ENCODE results near the gene PTPRG. TPM values are rescaled to one million over a fixed set of nuclear protein-coding genes. Genes with fewer than 3 reads are reported as not detected.

PTPRG gene
- total and polyA plus RNA-seq, 2 experiments from 2014 or later: 24.4 to 131 TPM

DNA sequence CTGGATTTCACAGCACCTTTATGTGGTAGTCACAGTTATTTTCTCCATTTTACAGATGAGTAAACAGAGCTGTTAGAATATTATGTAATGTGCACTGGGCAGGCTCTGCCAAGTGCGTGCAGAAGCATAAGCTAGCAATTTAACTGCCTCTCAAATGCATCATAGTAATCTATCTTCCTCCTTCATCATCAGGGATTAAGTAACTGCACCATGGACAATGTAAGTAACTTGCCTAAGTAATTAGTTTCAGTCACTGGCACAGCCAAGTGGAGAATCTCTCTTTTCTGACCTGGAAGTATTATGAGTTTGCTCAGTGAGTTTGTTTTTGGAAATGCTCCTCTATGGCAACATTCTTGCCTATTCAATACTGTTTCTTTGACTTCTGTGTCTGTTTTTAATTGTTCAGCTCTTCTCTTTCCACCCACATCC lies 260.5 kb downstream of the PTPRG start (continued):
- TF ChIP-seq, protein P1, sequence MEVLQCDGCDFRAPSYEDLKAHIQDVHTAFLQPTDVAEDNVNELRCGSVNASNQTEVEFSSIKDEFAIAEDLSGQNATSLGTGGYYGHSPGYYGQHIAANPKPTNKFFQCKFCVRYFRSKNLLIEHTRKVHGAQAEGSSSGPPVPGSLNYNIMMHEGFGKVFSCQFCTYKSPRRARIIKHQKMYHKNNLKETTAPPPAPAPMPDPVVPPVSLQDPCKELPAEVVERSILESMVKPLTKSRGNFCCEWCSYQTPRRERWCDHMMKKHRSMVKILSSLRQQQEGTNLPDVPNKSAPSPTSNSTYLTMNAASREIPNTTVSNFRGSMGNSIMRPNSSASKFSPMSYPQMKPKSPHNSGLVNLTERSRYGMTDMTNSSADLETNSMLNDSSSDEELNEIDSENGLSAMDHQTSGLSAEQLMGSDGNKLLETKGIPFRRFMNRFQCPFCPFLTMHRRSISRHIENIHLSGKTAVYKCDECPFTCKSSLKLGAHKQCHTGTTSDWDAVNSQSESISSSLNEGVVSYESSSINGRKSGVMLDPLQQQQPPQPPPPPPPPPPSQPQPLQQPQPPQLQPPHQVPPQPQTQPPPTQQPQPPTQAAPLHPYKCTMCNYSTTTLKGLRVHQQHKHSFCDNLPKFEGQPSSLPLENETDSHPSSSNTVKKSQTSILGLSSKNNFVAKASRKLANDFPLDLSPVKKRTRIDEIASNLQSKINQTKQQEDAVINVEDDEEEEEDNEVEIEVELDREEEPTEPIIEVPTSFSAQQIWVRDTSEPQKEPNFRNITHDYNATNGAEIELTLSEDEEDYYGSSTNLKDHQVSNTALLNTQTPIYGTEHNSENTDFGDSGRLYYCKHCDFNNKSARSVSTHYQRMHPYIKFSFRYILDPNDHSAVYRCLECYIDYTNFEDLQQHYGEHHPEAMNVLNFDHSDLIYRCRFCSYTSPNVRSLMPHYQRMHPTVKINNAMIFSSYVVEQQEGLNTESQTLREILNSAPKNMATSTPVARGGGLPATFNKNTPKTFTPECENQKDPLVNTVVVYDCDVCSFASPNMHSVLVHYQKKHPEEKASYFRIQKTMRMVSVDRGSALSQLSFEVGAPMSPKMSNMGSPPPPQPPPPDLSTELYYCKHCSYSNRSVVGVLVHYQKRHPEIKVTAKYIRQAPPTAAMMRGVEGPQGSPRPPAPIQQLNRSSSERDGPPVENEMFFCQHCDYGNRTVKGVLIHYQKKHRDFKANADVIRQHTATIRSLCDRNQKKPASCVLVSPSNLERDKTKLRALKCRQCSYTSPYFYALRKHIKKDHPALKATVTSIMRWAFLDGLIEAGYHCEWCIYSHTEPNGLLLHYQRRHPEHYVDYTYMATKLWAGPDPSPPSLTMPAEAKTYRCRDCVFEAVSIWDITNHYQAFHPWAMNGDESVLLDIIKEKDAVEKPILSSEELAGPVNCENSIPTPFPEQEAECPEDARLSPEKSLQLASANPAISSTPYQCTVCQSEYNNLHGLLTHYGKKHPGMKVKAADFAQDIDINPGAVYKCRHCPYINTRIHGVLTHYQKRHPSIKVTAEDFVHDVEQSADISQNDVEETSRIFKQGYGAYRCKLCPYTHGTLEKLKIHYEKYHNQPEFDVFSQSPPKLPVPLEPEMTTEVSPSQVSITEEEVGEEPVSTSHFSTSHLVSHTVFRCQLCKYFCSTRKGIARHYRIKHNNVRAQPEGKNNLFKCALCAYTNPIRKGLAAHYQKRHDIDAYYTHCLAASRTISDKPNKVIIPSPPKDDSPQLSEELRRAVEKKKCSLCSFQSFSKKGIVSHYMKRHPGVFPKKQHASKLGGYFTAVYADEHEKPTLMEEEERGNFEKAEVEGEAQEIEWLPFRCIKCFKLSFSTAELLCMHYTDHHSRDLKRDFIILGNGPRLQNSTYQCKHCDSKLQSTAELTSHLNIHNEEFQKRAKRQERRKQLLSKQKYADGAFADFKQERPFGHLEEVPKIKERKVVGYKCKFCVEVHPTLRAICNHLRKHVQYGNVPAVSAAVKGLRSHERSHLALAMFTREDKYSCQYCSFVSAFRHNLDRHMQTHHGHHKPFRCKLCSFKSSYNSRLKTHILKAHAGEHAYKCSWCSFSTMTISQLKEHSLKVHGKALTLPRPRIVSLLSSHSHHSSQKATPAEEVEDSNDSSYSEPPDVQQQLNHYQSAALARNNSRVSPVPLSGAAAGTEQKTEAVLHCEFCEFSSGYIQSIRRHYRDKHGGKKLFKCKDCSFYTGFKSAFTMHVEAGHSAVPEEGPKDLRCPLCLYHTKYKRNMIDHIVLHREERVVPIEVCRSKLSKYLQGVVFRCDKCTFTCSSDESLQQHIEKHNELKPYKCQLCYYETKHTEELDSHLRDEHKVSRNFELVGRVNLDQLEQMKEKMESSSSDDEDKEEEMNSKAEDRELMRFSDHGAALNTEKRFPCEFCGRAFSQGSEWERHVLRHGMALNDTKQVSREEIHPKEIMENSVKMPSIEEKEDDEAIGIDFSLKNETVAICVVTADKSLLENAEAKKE (CRISPR knock-in tag; IDR thresholded peaks at IDR 0.05): no peak
- no peak for TF ChIP-seq JUNB (IDR thresholded peaks at IDR 0.05; ENCODE audit: unreplicated experiment)
- TF ChIP-seq, protein P2, sequence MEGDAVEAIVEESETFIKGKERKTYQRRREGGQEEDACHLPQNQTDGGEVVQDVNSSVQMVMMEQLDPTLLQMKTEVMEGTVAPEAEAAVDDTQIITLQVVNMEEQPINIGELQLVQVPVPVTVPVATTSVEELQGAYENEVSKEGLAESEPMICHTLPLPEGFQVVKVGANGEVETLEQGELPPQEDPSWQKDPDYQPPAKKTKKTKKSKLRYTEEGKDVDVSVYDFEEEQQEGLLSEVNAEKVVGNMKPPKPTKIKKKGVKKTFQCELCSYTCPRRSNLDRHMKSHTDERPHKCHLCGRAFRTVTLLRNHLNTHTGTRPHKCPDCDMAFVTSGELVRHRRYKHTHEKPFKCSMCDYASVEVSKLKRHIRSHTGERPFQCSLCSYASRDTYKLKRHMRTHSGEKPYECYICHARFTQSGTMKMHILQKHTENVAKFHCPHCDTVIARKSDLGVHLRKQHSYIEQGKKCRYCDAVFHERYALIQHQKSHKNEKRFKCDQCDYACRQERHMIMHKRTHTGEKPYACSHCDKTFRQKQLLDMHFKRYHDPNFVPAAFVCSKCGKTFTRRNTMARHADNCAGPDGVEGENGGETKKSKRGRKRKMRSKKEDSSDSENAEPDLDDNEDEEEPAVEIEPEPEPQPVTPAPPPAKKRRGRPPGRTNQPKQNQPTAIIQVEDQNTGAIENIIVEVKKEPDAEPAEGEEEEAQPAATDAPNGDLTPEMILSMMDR (conservative IDR thresholded peaks at IDR 0.05; ENCODE audit: low read depth in 2 of 2): no peak
- no peak for TF ChIP-seq EZH2 (IDR thresholded peaks at IDR 0.05; ENCODE audit: low read depth, unreplicated experiment)

DNA sequence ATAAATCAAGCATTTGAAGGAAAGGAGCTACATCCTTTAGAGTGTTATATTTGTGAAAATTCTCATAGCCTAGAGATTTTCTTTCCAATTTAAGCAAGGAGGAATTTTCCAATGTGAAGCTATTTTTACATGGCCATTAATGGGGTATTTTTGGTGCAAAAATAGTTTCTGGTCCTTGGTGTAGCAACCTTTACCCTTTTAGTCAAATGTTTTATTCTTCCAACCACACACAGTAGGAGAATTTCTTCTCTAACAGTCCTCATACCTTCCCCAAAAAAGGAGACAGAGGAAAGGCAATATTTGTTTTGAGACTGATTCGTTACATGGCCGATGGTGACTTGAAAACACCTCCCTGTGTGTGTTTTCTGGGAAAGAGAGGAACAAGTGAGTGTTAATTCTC lies 261.2 kb downstream of the PTPRG start:
- Mint-ChIP-seq H3K4me1 (peaks cover 26% of the 10 kb centered on the region), H3K9me3 (no peaks in the 10 kb centered on the region), H3K4me3 (no peak overlapping the region), H3K27me3 (ENCODE audit: insufficient read depth, low read depth, poor library complexity) (peaks cover 2% of the 10 kb centered on the region), H3K27ac (no peak overlapping the region), H3K36me3 (ENCODE audit: low read depth) (peaks cover 14% of the 10 kb centered on the region; the same call in 2 of the 3 replicates)
- no peaks in the 10 kb centered on the region for H3F3A ChIP-seq (replicated peaks; ENCODE audit: low read depth)
- no peak for DNase-seq (ENCODE audit: low spot score)
- peaks cover 90% of the 10 kb centered on the region for H3K79me2 ChIP-seq (replicated peaks; ENCODE audit: insufficient read depth)
- H3K4me3 ChIP-seq: no peak overlapping the region
- H3K36me3 ChIP-seq (ENCODE audit: insufficient read depth): no peaks in the 10 kb centered on the region; the same call in 1 of the 2 replicates
- H3K27ac ChIP-seq (ENCODE audit: low read depth): no peak overlapping the region
- H3K9me2 ChIP-seq (ENCODE audit: insufficient read depth): no peaks in the 10 kb centered on the region
- H4K20me1 ChIP-seq (replicated peaks; ENCODE audit: insufficient read depth): no peaks in the 10 kb centered on the region
- H3K4me1 ChIP-seq (ENCODE audit: insufficient read depth): peaks cover 7% of the 10 kb centered on the region; the same call in 1 of the 2 replicates
- H2AFZ ChIP-seq: no peak overlapping the region
- no peaks in the 10 kb centered on the region for H3K27me3 ChIP-seq (ENCODE audit: insufficient read depth)
- no peak overlapping the region for H3K4me2 ChIP-seq
- no peak for ATAC-seq
- TF ChIP-seq, protein P1 (CRISPR knock-in tag; IDR thresholded peaks at IDR 0.05): no peak

All from GM23338 (cell line).